Activated B cell treated with CpG ODN at 0.5 μM for 24 hours (primary cell): ENCODE data around the gene SAMD1. TPM values are rescaled to one million over a fixed set of nuclear protein-coding genes. Genes with fewer than 3 reads are reported as not detected.

Experiments
- ATAC-seq: fragments of 200-7000 bp; cut with Tn5 transposase; one replicate; pipeline ENCODE4 v1.10.0; 2021; ENCODE audit warnings: low read depth, mild to moderate bottlenecking, moderate library complexity
- CTCF ChIA-PET: fragments of 350-600 bp; sonication (Branson Sonifier 250); formaldehyde crosslinking; loops from one replicate; lab custom pipeline; 2021; ENCODE audit warnings: antibody characterized with exemption; lab: Charles Lee
- POLR2A ChIA-PET: fragments of 350-600 bp; sonication (Branson Sonifier 250); formaldehyde crosslinking; loops from one replicate; lab custom pipeline; 2021; ENCODE audit warnings: antibody characterized with exemption; lab: Charles Lee
- DNase-seq: peaks from one replicate; pipeline ENCODE4 v3.0.0; 2022
- H3K27ac Mint-ChIP-seq: one replicate; pipeline ENCODE4 v1.8.0; 2020; ENCODE audit warnings: mixed read lengths
- H3K27me3 Mint-ChIP-seq: one replicate; pipeline ENCODE4 v1.8.0; 2021; ENCODE audit warnings: mixed read lengths
- H3K36me3 Mint-ChIP-seq: one replicate; pipeline ENCODE4 v1.8.0; 2021; ENCODE audit warnings: low read depth, mixed read lengths
- H3K4me1 Mint-ChIP-seq: one replicate; pipeline ENCODE4 v1.8.0; 2021; ENCODE audit warnings: mixed read lengths
- H3K4me3 Mint-ChIP-seq: one replicate; pipeline ENCODE4 v1.8.0; 2020; ENCODE audit warnings: mild to moderate bottlenecking, mixed read lengths
- H3K9me3 Mint-ChIP-seq: one replicate; pipeline ENCODE4 v1.8.0; 2020; ENCODE audit warnings: mixed read lengths
- intact Hi-C: fragments of 100-400 bp; cut with micrococcal nuclease; formaldehyde crosslinking; loops from one replicate; pipeline ENCODE4 v1.15.1; 2024
- total RNA-seq: library from RNA; stranded (reverse); gene quantifications from 2 replicates; pipeline ENCODE4 v1.2.3, GENCODE V29; 2022
- TF ChIP-seq, protein P1 (sequence below): fragments of 200-600 bp; IDR thresholded peaks from one replicate; pipeline ENCODE4 v1.8.0; 2022; ENCODE audit warnings: antibody characterized with exemption, mild to moderate bottlenecking

SAMD1 gene
- total RNA-seq, 1 donor from 2014 or later = 32.7 TPM

GRCh38 chr19:14091813-14092462 is 1.4 kb upstream of the SAMD1 start:
- Mint-ChIP-seq H3K27ac (peak overlapping the region; percentile 99), H3K9me3 (peaks cover 3% of the 10 kb centered on the region), H3K36me3 (peaks cover 21% of the 10 kb centered on the region), H3K4me3 (peak overlapping the region; percentile 99), H3K4me1 (peaks cover 18% of the 10 kb centered on the region), H3K27me3 (no peaks in the 10 kb centered on the region)
- intact Hi-C loops = loop anchor here (1.0 to 5.0 kb wide), 6 partner anchors 19 to 937 kb away; partner anchors contain the start of genes DCAF15 and PRKACA
- CTCF ChIA-PET = interaction anchor here (1.1 kb wide), 1 partner anchor 18 kb away, joined by 3 read pairs; no protein-coding TSS in a partner anchor
- TF ChIP-seq, protein P1, sequence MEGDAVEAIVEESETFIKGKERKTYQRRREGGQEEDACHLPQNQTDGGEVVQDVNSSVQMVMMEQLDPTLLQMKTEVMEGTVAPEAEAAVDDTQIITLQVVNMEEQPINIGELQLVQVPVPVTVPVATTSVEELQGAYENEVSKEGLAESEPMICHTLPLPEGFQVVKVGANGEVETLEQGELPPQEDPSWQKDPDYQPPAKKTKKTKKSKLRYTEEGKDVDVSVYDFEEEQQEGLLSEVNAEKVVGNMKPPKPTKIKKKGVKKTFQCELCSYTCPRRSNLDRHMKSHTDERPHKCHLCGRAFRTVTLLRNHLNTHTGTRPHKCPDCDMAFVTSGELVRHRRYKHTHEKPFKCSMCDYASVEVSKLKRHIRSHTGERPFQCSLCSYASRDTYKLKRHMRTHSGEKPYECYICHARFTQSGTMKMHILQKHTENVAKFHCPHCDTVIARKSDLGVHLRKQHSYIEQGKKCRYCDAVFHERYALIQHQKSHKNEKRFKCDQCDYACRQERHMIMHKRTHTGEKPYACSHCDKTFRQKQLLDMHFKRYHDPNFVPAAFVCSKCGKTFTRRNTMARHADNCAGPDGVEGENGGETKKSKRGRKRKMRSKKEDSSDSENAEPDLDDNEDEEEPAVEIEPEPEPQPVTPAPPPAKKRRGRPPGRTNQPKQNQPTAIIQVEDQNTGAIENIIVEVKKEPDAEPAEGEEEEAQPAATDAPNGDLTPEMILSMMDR = no peak
- ATAC-seq (no peak), DNase-seq (no peak)
- POLR2A ChIA-PET = interaction anchor here (0.6 to 1.9 kb wide), 7 partner anchors 10 to 278 kb away, joined by 3 to 15 read pairs (median 5); partner anchors contain the start of genes ASF1B and PRKACA

DNA sequence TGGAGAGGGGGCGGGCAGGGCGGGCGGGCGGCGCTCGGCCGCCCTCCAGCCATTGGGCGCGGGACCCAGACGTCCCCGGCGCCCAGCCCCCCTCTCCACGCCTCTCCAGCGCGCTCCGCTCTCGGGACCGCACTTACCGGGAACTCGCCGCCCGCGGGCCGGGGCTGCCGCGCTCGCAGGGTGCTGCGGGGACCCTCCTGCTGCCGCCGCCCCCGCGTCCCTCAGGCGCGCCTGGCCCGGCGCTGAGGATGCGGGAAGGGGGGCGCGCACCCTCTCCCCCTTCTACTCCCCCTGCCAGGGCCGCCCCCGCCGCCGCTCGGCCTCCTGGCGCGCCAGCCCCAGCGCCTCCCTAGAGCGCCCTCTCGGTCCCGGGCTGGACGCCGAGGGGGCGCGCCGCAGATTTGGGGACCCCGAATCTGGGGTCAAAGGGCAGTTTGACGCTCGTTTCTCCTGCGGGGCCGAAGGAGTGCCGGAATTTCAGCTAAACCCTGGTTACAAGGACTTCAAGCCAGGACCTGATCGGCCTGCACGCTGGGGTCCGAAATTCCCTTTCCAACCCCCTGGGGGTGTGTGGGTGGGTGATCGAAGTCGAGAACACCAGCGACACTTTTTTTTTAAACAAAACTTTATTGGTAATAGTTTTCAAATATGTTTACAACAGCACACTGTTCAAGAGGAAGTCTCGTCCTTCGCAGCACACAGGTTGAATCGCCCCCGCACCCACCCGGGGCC is 696 bp upstream of the SAMD1 start:
- Mint-ChIP-seq H3K36me3 (peaks cover 17% of the 10 kb centered on the region), H3K4me3 (peak overlapping the region; percentile 99), H3K4me1 (peaks cover 18% of the 10 kb centered on the region), H3K27ac (peak overlapping the region; percentile 99), H3K27me3 (no peaks in the 10 kb centered on the region), H3K9me3 (peaks cover 3% of the 10 kb centered on the region)
- POLR2A ChIA-PET = interaction anchor here (0.7 to 1.9 kb wide), 5 partner anchors 10 to 279 kb away, joined by 3 to 15 read pairs (median 5); partner anchors contain the start of genes ASF1B and PRKACA
- intact Hi-C loops = loop anchor here (1.0 to 5.0 kb wide), 6 partner anchors 18 to 936 kb away; partner anchors contain the start of genes DCAF15 and PRKACA
- ATAC-seq (peak; percentile 75), DNase-seq (peak; percentile 81)
- CTCF ChIA-PET = interaction anchor here (1.1 kb wide), 1 partner anchor 17 kb away, joined by 3 read pairs; no protein-coding TSS in a partner anchor
- TF ChIP-seq, protein P1 = no peak

GRCh38 chr19:14089662-14090508 is 666 bp downstream of the SAMD1 start:
- H3K4me3 Mint-ChIP-seq = peak overlapping the region; percentile 83
- intact Hi-C loops = loop anchor here (1.0 to 5.0 kb wide), 3 partner anchors 9 to 935 kb away; a partner anchor contains a TSS
- DNase-seq (peak; percentile 52), ATAC-seq (peak; percentile 9)
- POLR2A ChIA-PET = interaction anchor here (1.0 kb wide), 3 partner anchors 8 to 47 kb away, joined by 4 to 7 read pairs (median 5); partner anchors contain the start of genes ASF1B and PRKACA
- TF ChIP-seq, protein P1 = no peak
- peaks cover 17% of the 10 kb centered on the region for H3K36me3 Mint-ChIP-seq
- H3K27me3 Mint-ChIP-seq = no peaks in the 10 kb centered on the region
- CTCF ChIA-PET = interaction anchor here (1.5 kb wide), 1 partner anchor 25 kb away, joined by 6 read pairs; no protein-coding TSS in a partner anchor
- peak overlapping the region; percentile 77 for H3K27ac Mint-ChIP-seq
- H3K4me1 Mint-ChIP-seq = peaks cover 18% of the 10 kb centered on the region
- H3K9me3 Mint-ChIP-seq = peaks cover 3% of the 10 kb centered on the region

GRCh38 chr19:14089412-14089661 is 1.2 kb downstream of the SAMD1 start:
- H3K27ac Mint-ChIP-seq = peak overlapping the region; percentile 77
- ATAC-seq (no peak), DNase-seq (no peak)
- intact Hi-C loops = no loop called here
- H3K27me3 Mint-ChIP-seq = no peaks in the 10 kb centered on the region
- peaks cover 17% of the 10 kb centered on the region for H3K36me3 Mint-ChIP-seq
- H3K9me3 Mint-ChIP-seq = peaks cover 3% of the 10 kb centered on the region
- CTCF ChIA-PET = interaction anchor here (1.5 kb wide), 1 partner anchor 25 kb away, joined by 6 read pairs; no protein-coding TSS in a partner anchor
- peak overlapping the region; percentile 83 for H3K4me3 Mint-ChIP-seq
- peaks cover 18% of the 10 kb centered on the region for H3K4me1 Mint-ChIP-seq
- POLR2A ChIA-PET = no interaction called here
- TF ChIP-seq, protein P1 = no peak
